Activated CD8-positive, alpha-beta T cell treated with anti-CD3 and anti-CD28 coated beads for 36 hours (primary cell): ENCODE data around the gene FRMD7. TPM values are rescaled to one million over a fixed set of nuclear protein-coding genes. Genes with fewer than 3 reads are reported as not detected.

ENCODE experiments used
- ATAC-seq: fragments of 200-7000 bp; cut with Tn5 transposase; one replicate; pipeline ENCODE4 v1.10.0; 2021; ENCODE audit warnings: mild to moderate bottlenecking, moderate library complexity
- CTCF ChIA-PET: fragments of 350-600 bp; sonication (Branson Sonifier 250); formaldehyde crosslinking; loops from one replicate; lab custom pipeline; 2021; ENCODE audit warnings: antibody characterized with exemption; lab: Charles Lee
- POLR2A ChIA-PET: fragments of 350-600 bp; sonication (Branson Sonifier 250); formaldehyde crosslinking; loops from one replicate; lab custom pipeline; 2021; ENCODE audit warnings: antibody characterized with exemption; lab: Charles Lee
- DNase-seq: peaks from one replicate; pipeline ENCODE4 v3.0.0-alpha.2; 2020
- H3K27ac Mint-ChIP-seq: one replicate; pipeline ENCODE4 v1.8.0; 2021; ENCODE audit warnings: mild to moderate bottlenecking, mixed read lengths
- H3K27me3 Mint-ChIP-seq: one replicate; pipeline ENCODE4 v1.8.0; 2021; ENCODE audit warnings: mixed read lengths
- H3K36me3 Mint-ChIP-seq: one replicate; pipeline ENCODE4 v1.8.0; 2021; ENCODE audit warnings: low read depth, mixed read lengths
- H3K4me1 Mint-ChIP-seq: one replicate; pipeline ENCODE4 v1.8.0; 2021; ENCODE audit warnings: low read depth, mixed read lengths
- H3K4me3 Mint-ChIP-seq: one replicate; pipeline ENCODE4 v1.8.0; 2021; ENCODE audit warnings: mild to moderate bottlenecking, moderate library complexity, mixed read lengths
- H3K9me3 Mint-ChIP-seq: one replicate; pipeline ENCODE4 v1.8.0; 2021; ENCODE audit warnings: mixed read lengths
- intact Hi-C: fragments of 100-400 bp; cut with micrococcal nuclease; formaldehyde crosslinking; loops from one replicate; pipeline ENCODE4 v1.10.0; 2022
- total RNA-seq, 2 experiments: library from RNA; stranded (reverse); gene quantifications; one replicate each; pipeline ENCODE4 v1.2.3, GENCODE V29; 2021
- TF ChIP-seq, protein P1 (sequence below): fragments of 200-600 bp; IDR thresholded peaks from one replicate; pipeline ENCODE4 v1.8.0; 2022; ENCODE audit warnings: antibody characterized with exemption, mild to moderate bottlenecking

The FRMD7 gene
- total RNA-seq, 2 experiments from 2014 or later = not detected

GRCh38 chrX:132144061-132144460 is 16.2 kb upstream of the FRMD7 start:
- TF ChIP-seq, protein P1, sequence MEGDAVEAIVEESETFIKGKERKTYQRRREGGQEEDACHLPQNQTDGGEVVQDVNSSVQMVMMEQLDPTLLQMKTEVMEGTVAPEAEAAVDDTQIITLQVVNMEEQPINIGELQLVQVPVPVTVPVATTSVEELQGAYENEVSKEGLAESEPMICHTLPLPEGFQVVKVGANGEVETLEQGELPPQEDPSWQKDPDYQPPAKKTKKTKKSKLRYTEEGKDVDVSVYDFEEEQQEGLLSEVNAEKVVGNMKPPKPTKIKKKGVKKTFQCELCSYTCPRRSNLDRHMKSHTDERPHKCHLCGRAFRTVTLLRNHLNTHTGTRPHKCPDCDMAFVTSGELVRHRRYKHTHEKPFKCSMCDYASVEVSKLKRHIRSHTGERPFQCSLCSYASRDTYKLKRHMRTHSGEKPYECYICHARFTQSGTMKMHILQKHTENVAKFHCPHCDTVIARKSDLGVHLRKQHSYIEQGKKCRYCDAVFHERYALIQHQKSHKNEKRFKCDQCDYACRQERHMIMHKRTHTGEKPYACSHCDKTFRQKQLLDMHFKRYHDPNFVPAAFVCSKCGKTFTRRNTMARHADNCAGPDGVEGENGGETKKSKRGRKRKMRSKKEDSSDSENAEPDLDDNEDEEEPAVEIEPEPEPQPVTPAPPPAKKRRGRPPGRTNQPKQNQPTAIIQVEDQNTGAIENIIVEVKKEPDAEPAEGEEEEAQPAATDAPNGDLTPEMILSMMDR = no peak
- no peaks in the 10 kb centered on the region for H3K9me3 Mint-ChIP-seq
- POLR2A ChIA-PET = no interaction called here
- ATAC-seq (no peak), DNase-seq (no peak)
- peaks cover 3% of the 10 kb centered on the region for H3K27me3 Mint-ChIP-seq
- no peak overlapping the region for H3K27ac Mint-ChIP-seq
- no peaks in the 10 kb centered on the region for H3K4me1 Mint-ChIP-seq
- H3K4me3 Mint-ChIP-seq = no peak overlapping the region
- intact Hi-C loops = no loop called here
- CTCF ChIA-PET = no interaction called here
- no peaks in the 10 kb centered on the region for H3K36me3 Mint-ChIP-seq

DNA sequence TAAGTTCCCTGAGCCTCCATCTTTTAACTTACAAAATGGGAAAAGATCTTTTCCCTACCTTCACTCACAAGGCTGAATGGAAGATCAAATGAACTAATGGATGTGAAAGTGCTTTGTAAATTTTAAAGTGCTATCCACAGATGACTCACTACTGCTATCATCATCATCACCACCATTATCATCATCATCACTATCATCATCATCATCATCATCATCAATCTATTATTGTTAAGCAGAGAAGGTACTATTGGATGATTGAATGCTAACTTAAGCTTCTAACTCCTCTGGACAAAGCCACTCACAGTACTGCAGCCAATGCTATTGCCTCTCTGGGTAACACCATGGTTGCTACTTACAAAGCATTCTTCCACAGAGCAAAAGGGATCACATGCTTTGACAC is 1.9 kb downstream of the FRMD7 start:
- TF ChIP-seq, protein P1 = no peak

DNA sequence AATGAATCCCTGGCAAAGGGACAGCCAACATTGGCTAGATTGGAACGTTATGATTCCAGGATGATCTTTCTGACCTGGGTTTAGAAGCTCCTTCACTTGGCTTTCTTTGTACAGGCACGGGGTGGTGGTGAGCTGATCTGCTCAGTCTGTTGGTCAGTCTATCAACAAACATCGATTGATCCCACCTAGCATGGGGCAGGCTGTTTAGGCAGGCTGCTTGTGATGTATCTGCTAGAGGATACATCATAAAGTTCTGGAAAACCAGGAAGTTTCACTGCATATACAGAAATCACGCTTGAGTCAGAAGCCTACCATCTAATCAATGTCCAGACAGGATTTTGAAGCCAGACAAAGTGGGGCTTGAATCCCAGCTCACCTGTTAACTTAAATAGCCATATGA is 6.9 kb downstream of the FRMD7 start:
- POLR2A ChIA-PET = no interaction called here
- no peaks in the 10 kb centered on the region for H3K9me3 Mint-ChIP-seq
- TF ChIP-seq, protein P1 = no peak
- no peaks in the 10 kb centered on the region for H3K4me1 Mint-ChIP-seq
- no peak overlapping the region for H3K4me3 Mint-ChIP-seq
- DNase-seq = no peak
- intact Hi-C loops = no loop called here
- CTCF ChIA-PET = no interaction called here
- H3K27me3 Mint-ChIP-seq = no peaks in the 10 kb centered on the region
- no peak for ATAC-seq
- no peak overlapping the region for H3K27ac Mint-ChIP-seq
- no peaks in the 10 kb centered on the region for H3K36me3 Mint-ChIP-seq

More for the DNA sequence above, 1.9 kb downstream of the FRMD7 start:
- DNase-seq (no peak), ATAC-seq (no peak)
- no peak overlapping the region for H3K27ac Mint-ChIP-seq
- no peaks in the 10 kb centered on the region for H3K36me3 Mint-ChIP-seq
- H3K27me3 Mint-ChIP-seq = no peaks in the 10 kb centered on the region
- intact Hi-C loops = no loop called here
- no peak overlapping the region for H3K4me3 Mint-ChIP-seq
- ChIA-PET POLR2A (no interaction called here), CTCF (no interaction called here)
- no peaks in the 10 kb centered on the region for H3K9me3 Mint-ChIP-seq
- no peaks in the 10 kb centered on the region for H3K4me1 Mint-ChIP-seq

- Mint-ChIP-seq H3K4me3 (no peak overlapping the region), H3K27me3 (no peaks in the 10 kb centered on the region), H3K4me1 (no peaks in the 10 kb centered on the region), H3K9me3 (no peaks in the 10 kb centered on the region), H3K36me3 (no peaks in the 10 kb centered on the region), H3K27ac (no peak overlapping the region)
- ChIA-PET POLR2A (no interaction called here), CTCF (no interaction called here)
- no peak for DNase-seq
- intact Hi-C loops = no loop called here
- no peak for ATAC-seq
- TF ChIP-seq, protein P1 = no peak
Observed at GRCh38 chrX:132119821-132120515, 7.9 kb downstream of the FRMD7 start.

GRCh38 chrX:132119283-132119682 is 8.5 kb downstream of the FRMD7 start:
- no peak overlapping the region for H3K4me3 Mint-ChIP-seq
- TF ChIP-seq, protein P1 = no peak
- H3K27ac Mint-ChIP-seq = no peak overlapping the region
- ATAC-seq (no peak), DNase-seq (no peak)
- no peaks in the 10 kb centered on the region for H3K36me3 Mint-ChIP-seq
- intact Hi-C loops = no loop called here
- H3K4me1 Mint-ChIP-seq = no peaks in the 10 kb centered on the region
- no peaks in the 10 kb centered on the region for H3K27me3 Mint-ChIP-seq
- ChIA-PET CTCF (no interaction called here), POLR2A (no interaction called here)
- no peaks in the 10 kb centered on the region for H3K9me3 Mint-ChIP-seq
